Neural progenitor cell (in vitro differentiated cells): ENCODE data around the gene LEMD2. TPM values are rescaled to one million over a fixed set of nuclear protein-coding genes. Genes with fewer than 3 reads are reported as not detected.

Experiments used
- DNase-seq: peaks from one replicate; pipeline ENCODE4 v3.0.0-alpha.2; 2016; ENCODE audit warnings: low spot score
- H2AFZ ChIP-seq: fragments of 200-600 bp; sonication (generic); replicated peaks from 2 replicates; pipeline ENCODE4 v1.6.1; 2016; ENCODE audit warnings: antibody characterized with exemption
- H3F3A ChIP-seq: fragments of 200-600 bp; sonication (generic); 2 replicates; pipeline ENCODE4 v1.6.1; 2016; ENCODE audit warnings: antibody characterized with exemption, low read depth
- H3K27ac ChIP-seq: fragments of 200-600 bp; sonication (generic); 2 replicates; pipeline ENCODE4 v1.5.1; 2016; ENCODE audit warnings: mild to moderate bottlenecking
- H3K27me3 ChIP-seq: fragments of 200-600 bp; sonication (generic); 2 replicates; pipeline ENCODE4 v1.6.1; 2016; ENCODE audit warnings: mild to moderate bottlenecking, moderate library complexity
- H3K36me3 ChIP-seq: fragments of 200-600 bp; sonication (generic); 2 replicates; pipeline ENCODE4 v1.5.1; 2016
- H3K4me1 ChIP-seq: fragments of 200-600 bp; sonication (generic); 2 replicates; pipeline ENCODE4 v1.6.1; 2016; ENCODE audit warnings: mixed run types
- H3K4me2 ChIP-seq: fragments of 200-600 bp; sonication (generic); 2 replicates; pipeline ENCODE4 v1.6.1; 2016
- H3K4me3 ChIP-seq: fragments of 200-600 bp; sonication (generic); 2 replicates; pipeline ENCODE4 v1.5.1; 2016
- H3K79me2 ChIP-seq: fragments of 200-600 bp; sonication (generic); 2 replicates; pipeline ENCODE4 v1.6.1; 2016; ENCODE audit warnings: low read depth
- H3K9ac ChIP-seq: fragments of 200-600 bp; sonication (generic); 2 replicates; pipeline ENCODE4 v1.6.1; 2016
- H3K9me3 ChIP-seq: fragments of 200-600 bp; sonication (generic); 2 replicates; pipeline ENCODE4 v1.5.1; 2016; ENCODE audit warnings: low read depth
- H4K20me1 ChIP-seq: fragments of 200-600 bp; sonication (generic); 2 replicates; pipeline ENCODE4 v1.6.1; 2016; ENCODE audit warnings: low read depth
- H3K27ac Mint-ChIP-seq: 3 replicates; pipeline ENCODE4 v1.8.0; 2021; ENCODE audit warnings: mixed read lengths
- H3K27me3 Mint-ChIP-seq: 2 replicates; pipeline ENCODE4 v1.8.0; 2022; ENCODE audit warnings: low read depth, mild to moderate bottlenecking, inconsistent platforms, moderate library complexity, mixed read lengths; ENCODE audit not compliant: insufficient read depth
- H3K36me3 Mint-ChIP-seq: 3 replicates; pipeline ENCODE4 v1.8.0; 2021; ENCODE audit warnings: mixed read lengths
- H3K4me1 Mint-ChIP-seq: 3 replicates; pipeline ENCODE4 v1.8.0; 2021; ENCODE audit warnings: mixed read lengths
- H3K4me3 Mint-ChIP-seq: 3 replicates; pipeline ENCODE4 v1.8.0; 2021; ENCODE audit warnings: mild to moderate bottlenecking, moderate library complexity, mixed read lengths
- H3K9me3 Mint-ChIP-seq: 3 replicates; pipeline ENCODE4 v1.8.0; 2020; ENCODE audit warnings: mixed read lengths
- EZH2 ChIP-seq: fragments of 200-600 bp; sonication (generic); IDR thresholded peaks from 2 replicates; pipeline ENCODE4 v1.6.1; 2017; ENCODE audit warnings: antibody characterized with exemption, mild to moderate bottlenecking, moderate library complexity
- EZH2phosphoT487 ChIP-seq: fragments of 200-600 bp; sonication (generic); IDR thresholded peaks from 2 replicates; pipeline ENCODE4 v1.6.1; 2017; ENCODE audit warnings: antibody characterized with exemption
- total RNA-seq: library from RNA; depleted of rRNA; stranded (reverse); fragments of >200 nt; gene quantifications from 2 replicates; pipeline ENCODE4 v1.2.3, GENCODE V29; 2015; ENCODE audit warnings: low replicate concordance
- TF ChIP-seq, protein P1 (sequence below): fragments of 200-600 bp; sonication (generic); IDR thresholded peaks from 2 replicates; pipeline ENCODE4 v1.5.1; 2017; ENCODE audit warnings: antibody characterized with exemption, mild to moderate bottlenecking

The LEMD2 gene
- total RNA-seq, 1 donor from 2014 or later: 31.8 TPM

DNA sequence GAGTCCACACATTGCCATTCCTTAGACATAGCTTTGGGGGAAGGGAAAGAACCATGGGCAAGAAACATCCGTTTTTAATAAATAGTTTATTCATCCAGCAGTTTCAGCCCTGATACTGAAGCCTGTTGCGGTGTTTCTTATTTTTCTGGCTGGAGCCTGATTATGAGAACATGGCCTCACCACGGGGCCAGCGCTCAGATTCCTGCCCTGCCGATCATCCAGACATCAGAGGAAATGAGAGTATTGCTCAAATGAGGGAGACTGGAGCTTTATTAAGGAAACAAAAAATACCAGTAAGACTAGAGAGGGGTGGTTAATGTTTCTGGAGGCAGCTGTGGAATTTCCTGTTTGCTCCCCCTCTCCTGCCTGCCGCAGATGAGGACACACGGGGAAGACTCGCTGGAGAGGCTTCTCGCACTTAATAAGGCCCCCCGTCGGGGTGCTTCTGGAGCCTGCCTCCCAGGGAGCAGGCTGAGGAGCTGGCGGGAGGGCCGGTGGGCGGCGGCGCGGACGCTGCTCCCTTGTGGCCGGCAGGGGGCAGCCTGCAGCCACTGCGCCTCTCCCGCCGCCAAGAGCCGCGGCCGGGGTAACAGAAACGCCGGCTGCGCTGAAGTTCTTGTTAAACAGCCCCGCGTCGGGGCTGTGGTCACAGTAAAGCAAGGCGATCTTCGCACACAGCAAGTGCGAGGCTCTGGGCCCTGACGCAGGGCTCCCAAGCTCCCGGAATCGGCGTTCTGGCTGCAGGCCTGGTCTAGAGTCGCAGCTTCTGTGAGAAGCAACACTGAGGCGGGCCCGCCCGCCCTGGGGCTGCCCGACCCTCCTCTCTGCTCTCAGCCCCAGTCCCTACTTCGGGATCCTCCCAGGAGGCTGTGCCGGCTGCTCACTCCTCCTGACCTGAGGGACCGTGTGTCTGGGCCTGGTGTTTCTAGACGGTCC lies 17.5 kb downstream of the LEMD2 start:
- Mint-ChIP-seq H3K4me1 (peaks cover 36% of the 10 kb centered on the region), H3K27ac (peak overlapping the region; percentile 43)

DNA sequence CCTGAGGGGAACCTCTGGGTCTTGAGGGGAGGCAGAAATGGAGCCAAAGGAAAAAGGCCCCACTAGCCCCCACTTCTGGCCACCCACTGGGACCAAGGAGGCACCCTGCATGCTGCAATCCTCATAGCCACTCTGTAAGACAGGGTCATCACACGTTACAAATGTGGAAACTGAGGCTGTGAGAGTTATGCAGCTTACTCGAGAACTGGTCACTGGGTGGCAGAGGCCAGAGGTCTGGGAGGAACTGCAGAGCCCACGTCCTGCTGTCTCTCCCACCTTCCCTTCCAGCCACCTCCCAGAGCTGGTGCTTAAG lies 18.1 kb downstream of the LEMD2 start:
- Mint-ChIP-seq H3K27ac (no peak overlapping the region), H3K36me3 (peaks cover 19% of the 10 kb centered on the region), H3K9me3 (no peaks in the 10 kb centered on the region), H3K4me3 (no peak overlapping the region), H3K4me1 (peaks cover 34% of the 10 kb centered on the region), H3K27me3 (peaks cover 2% of the 10 kb centered on the region)
- TF ChIP-seq, protein P1, sequence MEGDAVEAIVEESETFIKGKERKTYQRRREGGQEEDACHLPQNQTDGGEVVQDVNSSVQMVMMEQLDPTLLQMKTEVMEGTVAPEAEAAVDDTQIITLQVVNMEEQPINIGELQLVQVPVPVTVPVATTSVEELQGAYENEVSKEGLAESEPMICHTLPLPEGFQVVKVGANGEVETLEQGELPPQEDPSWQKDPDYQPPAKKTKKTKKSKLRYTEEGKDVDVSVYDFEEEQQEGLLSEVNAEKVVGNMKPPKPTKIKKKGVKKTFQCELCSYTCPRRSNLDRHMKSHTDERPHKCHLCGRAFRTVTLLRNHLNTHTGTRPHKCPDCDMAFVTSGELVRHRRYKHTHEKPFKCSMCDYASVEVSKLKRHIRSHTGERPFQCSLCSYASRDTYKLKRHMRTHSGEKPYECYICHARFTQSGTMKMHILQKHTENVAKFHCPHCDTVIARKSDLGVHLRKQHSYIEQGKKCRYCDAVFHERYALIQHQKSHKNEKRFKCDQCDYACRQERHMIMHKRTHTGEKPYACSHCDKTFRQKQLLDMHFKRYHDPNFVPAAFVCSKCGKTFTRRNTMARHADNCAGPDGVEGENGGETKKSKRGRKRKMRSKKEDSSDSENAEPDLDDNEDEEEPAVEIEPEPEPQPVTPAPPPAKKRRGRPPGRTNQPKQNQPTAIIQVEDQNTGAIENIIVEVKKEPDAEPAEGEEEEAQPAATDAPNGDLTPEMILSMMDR: no peak
- TF ChIP-seq EZH2 (no peak), EZH2phosphoT487 (no peak)
- DNase-seq: no peak
- no peaks in the 10 kb centered on the region for H3K79me2 ChIP-seq
- H3K4me3 ChIP-seq: no peak overlapping the region
- no peaks in the 10 kb centered on the region for H3K9me3 ChIP-seq
- H3K36me3 ChIP-seq: no peaks in the 10 kb centered on the region
- H3K27ac ChIP-seq: no peak overlapping the region
- H3K4me2 ChIP-seq: no peak overlapping the region
- no peak overlapping the region for H2AFZ ChIP-seq
- peaks cover 12% of the 10 kb centered on the region for H4K20me1 ChIP-seq
- H3F3A ChIP-seq: peaks cover 29% of the 10 kb centered on the region
- peaks cover 27% of the 10 kb centered on the region for H3K4me1 ChIP-seq
- H3K9ac ChIP-seq: no peak overlapping the region
- H3K27me3 ChIP-seq: no peaks in the 10 kb centered on the region

More for the DNA sequence above, 17.5 kb downstream of the LEMD2 start:
- H3K36me3 Mint-ChIP-seq: peaks cover 26% of the 10 kb centered on the region
- Histone ChIP-seq H3K79me2 (no peaks in the 10 kb centered on the region), H3K36me3 (no peaks in the 10 kb centered on the region), H4K20me1 (peaks cover 12% of the 10 kb centered on the region), H3K4me2 (peak overlapping the region; percentile 22), H3K9ac (no peak overlapping the region), H2AFZ (no peak overlapping the region), H3K4me1 (peaks cover 27% of the 10 kb centered on the region), H3K4me3 (no peak overlapping the region), H3F3A (peaks cover 29% of the 10 kb centered on the region), H3K27ac (no peak overlapping the region), H3K27me3 (no peaks in the 10 kb centered on the region), H3K9me3 (no peaks in the 10 kb centered on the region)
- H3K4me3 Mint-ChIP-seq: peak overlapping the region; percentile 35
- peaks cover 2% of the 10 kb centered on the region for H3K27me3 Mint-ChIP-seq
- peak; percentile 95 for DNase-seq
- H3K9me3 Mint-ChIP-seq: no peaks in the 10 kb centered on the region
- TF ChIP-seq, protein P1: peak; percentile 93
- no peak for TF ChIP-seq EZH2phosphoT487
- TF ChIP-seq EZH2: peak; percentile 40

DNA sequence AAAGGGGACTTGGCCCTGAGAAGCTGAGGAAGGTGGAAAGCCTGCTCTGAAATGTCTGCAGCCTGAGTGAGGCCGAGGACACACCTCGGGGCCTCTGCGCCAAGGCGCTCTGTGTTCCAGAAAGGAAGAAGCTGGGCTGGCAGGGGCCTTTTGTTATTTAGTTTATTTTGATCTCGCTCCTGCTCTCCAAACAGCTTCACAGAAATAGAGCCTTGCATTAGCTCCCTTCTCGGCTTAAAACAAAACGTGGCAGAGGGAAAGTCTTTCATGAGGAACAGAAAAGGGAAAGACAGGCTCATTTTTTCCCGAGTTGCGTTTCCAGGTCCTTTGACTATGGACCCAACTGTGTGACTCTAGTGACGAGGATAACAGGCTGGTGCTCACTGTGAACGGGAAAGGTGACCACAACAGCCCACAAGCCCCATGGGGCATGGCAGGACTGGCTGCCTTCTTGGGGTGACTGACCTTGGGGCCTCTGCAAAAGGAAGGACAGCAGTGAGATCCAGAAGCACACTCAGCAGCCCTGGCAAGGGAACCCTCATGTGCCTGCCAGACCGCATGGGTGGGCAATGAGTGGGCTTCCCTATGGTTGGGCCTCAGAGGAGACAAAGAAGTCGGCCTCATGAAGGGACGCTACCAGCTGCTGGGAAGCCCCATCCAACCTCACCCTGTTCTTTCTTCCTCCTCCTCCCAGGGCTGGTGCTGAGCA lies 18.7 kb downstream of the LEMD2 start:
- Histone ChIP-seq H4K20me1 (peaks cover 12% of the 10 kb centered on the region), H3K9me3 (no peaks in the 10 kb centered on the region), H3K4me3 (no peak overlapping the region), H3K27me3 (no peaks in the 10 kb centered on the region), H3K4me1 (peaks cover 27% of the 10 kb centered on the region), H3K27ac (no peak overlapping the region), H2AFZ (no peak overlapping the region), H3K9ac (no peak overlapping the region), H3K36me3 (no peaks in the 10 kb centered on the region), H3F3A (peaks cover 29% of the 10 kb centered on the region), H3K79me2 (no peaks in the 10 kb centered on the region), H3K4me2 (peak overlapping the region; percentile 17)
- no peaks in the 10 kb centered on the region for H3K9me3 Mint-ChIP-seq
- peaks cover 16% of the 10 kb centered on the region for H3K36me3 Mint-ChIP-seq
- no peak for DNase-seq
- H3K27ac Mint-ChIP-seq: peak overlapping the region; percentile 85
- TF ChIP-seq EZH2 (no peak), EZH2phosphoT487 (no peak)
- no peak overlapping the region for H3K4me3 Mint-ChIP-seq
- peaks cover 3% of the 10 kb centered on the region for H3K27me3 Mint-ChIP-seq
- H3K4me1 Mint-ChIP-seq: peaks cover 34% of the 10 kb centered on the region
